ENCODE data around the gene GPR68. TPM values are rescaled to one million over a fixed set of nuclear protein-coding genes. Genes with fewer than 3 reads are reported as not detected.
"Not testable (repeated sequence)": the region's sequence is repeated elsewhere in the genome, so short reads cannot be mapped to it uniquely, and the experiment has no call there.

The GPR68 gene
- total and polyA plus RNA-seq, 4 experiments from 2014 or later: 3.0 to 10.8 (median 9.5) TPM

GRCh38 chr14:91184559-91184958 is 59.9 kb downstream of the GPR68 start:
- H3K4me3 ChIP-seq (ENCODE audit: low read length in 2 of 2): no peak overlapping the region
- POLR2A ChIA-PET (ENCODE audit: partially characterized antibody): interaction anchor here (0.9 to 1.5 kb wide), 4 partner anchors 10 to 77 kb away, joined by 3 to 7 read pairs (median 4); no protein-coding TSS in a partner anchor
- H3K27ac ChIP-seq (ENCODE audit: low read depth, low read length): no peak overlapping the region
- Mint-ChIP-seq H3K27ac (no peak overlapping the region), H3K4me3 (no peak overlapping the region), H3K4me1 (peaks cover 0 to 2% (median 0%) of the 10 kb centered on the region in 4 donors), H3K36me3 (peaks cover 50 to 53% of the 10 kb centered on the region in 2 donors), H3K9me3 (no peaks in the 10 kb centered on the region), H3K27me3 (no peaks in the 10 kb centered on the region)
- no peaks in the 10 kb centered on the region for H3K27me3 ChIP-seq (ENCODE audit: insufficient read depth, low read length)
- intact Hi-C loops (cut with micrococcal nuclease): no loop called here
- peaks cover 49% of the 10 kb centered on the region for H3K36me3 ChIP-seq (ENCODE audit: insufficient read depth, low read length)
- no peaks in the 10 kb centered on the region for H3K9me3 ChIP-seq (ENCODE audit: control insufficient read depth in 1 of 2, low read length in 2 of 2)
- CTCF ChIA-PET (ENCODE audit: partially characterized antibody): interaction anchor here (1.0 to 3.2 kb wide), 3 partner anchors 12 to 103 kb away, joined by 3 to 17 read pairs (median 11); no protein-coding TSS in a partner anchor
- no peaks in the 10 kb centered on the region for H3K4me1 ChIP-seq (ENCODE audit: insufficient read depth, low read length)
- DNase-seq: no peak

- intact Hi-C loops (cut with micrococcal nuclease); H3K27me3 ChIP-seq (ENCODE audit: insufficient read depth, low read length); DNase-seq; POLR2A ChIA-PET (ENCODE audit: partially characterized antibody); H3K9me3 ChIP-seq (ENCODE audit: control insufficient read depth in 1 of 2, low read length in 2 of 2); H3K9me3 Mint-ChIP-seq; H3K27ac Mint-ChIP-seq; H3K4me1 ChIP-seq (ENCODE audit: insufficient read depth, low read length); H3K4me1 Mint-ChIP-seq; H3K4me3 Mint-ChIP-seq; H3K4me3 ChIP-seq (ENCODE audit: low read length in 2 of 2); H3K27me3 Mint-ChIP-seq; H3K27ac ChIP-seq (ENCODE audit: low read depth, low read length): not testable (repeated sequence)
- CTCF ChIA-PET (ENCODE audit: partially characterized antibody): interaction anchor here (1.2 kb wide), 1 partner anchor 105 kb away, joined by 4 read pairs; no protein-coding TSS in a partner anchor
- H3K36me3 ChIP-seq (ENCODE audit: insufficient read depth, low read length): peaks cover 36% of the 10 kb centered on the region
- H3K36me3 Mint-ChIP-seq: peaks cover 36 to 43% of the 10 kb centered on the region in 2 donors
These were observed 61.8 kb downstream of the GPR68 start for GRCh38 chr14:91182753-91183152.

Other genes with a start within 250 kb of the GPR68 start
- 10 to 100 TPM; 42.9 to 44.7 TPM for gene RPS6KA5, start 184.1 kb downstream of the GPR68 start, total RNA-seq
- 10 to 100 TPM; 28.8 to 29.7 TPM for gene RPS6KA5, start 184.1 kb downstream of the GPR68 start, polyA plus RNA-seq
- gene DGLUCY, start 130.6 kb downstream of the GPR68 start, total RNA-seq: 100 to 1,000 TPM; 132 to 141 TPM
- 10 to 100 TPM; 40.9 to 45.5 TPM for gene DGLUCY, start 130.6 kb downstream of the GPR68 start, polyA plus RNA-seq
- gene CCDC88C, start 173.1 kb upstream of the GPR68 start, total RNA-seq: 100 to 1,000 TPM; 272 to 293 TPM
- gene CCDC88C, start 173.1 kb upstream of the GPR68 start, polyA plus RNA-seq: 10 to 100 TPM; 17.1 to 51.1 TPM